Measurements from ENCODE around the gene ANO2.

DNA sequence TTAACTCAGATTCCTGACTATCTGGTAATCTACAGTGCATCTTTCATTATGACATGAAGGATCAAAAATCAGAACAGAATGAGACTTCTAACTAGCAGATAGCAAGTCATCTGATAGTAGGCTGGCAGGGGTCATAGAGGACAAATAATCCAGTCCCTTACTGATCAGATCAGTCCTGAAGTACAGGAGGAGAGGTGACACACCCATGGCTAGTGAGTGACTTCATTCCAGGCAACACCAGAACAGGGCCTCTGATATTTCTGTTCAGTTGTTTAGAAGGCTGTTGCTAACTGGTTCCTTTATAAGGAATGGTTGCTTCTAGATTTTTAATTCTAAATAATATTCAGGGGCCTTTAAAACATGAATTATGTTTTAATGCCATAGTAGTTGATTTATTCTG, 291.0 kb downstream of the ANO2 start:
- TF ChIP-seq, protein P1, sequence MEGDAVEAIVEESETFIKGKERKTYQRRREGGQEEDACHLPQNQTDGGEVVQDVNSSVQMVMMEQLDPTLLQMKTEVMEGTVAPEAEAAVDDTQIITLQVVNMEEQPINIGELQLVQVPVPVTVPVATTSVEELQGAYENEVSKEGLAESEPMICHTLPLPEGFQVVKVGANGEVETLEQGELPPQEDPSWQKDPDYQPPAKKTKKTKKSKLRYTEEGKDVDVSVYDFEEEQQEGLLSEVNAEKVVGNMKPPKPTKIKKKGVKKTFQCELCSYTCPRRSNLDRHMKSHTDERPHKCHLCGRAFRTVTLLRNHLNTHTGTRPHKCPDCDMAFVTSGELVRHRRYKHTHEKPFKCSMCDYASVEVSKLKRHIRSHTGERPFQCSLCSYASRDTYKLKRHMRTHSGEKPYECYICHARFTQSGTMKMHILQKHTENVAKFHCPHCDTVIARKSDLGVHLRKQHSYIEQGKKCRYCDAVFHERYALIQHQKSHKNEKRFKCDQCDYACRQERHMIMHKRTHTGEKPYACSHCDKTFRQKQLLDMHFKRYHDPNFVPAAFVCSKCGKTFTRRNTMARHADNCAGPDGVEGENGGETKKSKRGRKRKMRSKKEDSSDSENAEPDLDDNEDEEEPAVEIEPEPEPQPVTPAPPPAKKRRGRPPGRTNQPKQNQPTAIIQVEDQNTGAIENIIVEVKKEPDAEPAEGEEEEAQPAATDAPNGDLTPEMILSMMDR (IDR thresholded peaks at IDR 0.05 in 4 of 5, conservative IDR thresholded peaks at IDR 0.05 in 1 of 5): no peak
- no peak for TF ChIP-seq POLR2A (IDR thresholded peaks at IDR 0.05)
